Left cardiac atrium (tissue), 4 donors: ENCODE data around the gene WIPF1. TPM values are rescaled to one million over a fixed set of nuclear protein-coding genes. Genes with fewer than 3 reads are reported as not detected.
"Not testable (repeated sequence)": the region's sequence is repeated elsewhere in the genome, so short reads cannot be mapped to it uniquely, and the experiment has no call there.

Experiments
- ATAC-seq, 2 donors: fragments of 200-7000 bp; cut with Tn5 transposase; one replicate each; pipeline ENCODE4 v1.9.1; 2020; ENCODE audit warnings: mild to moderate bottlenecking in 2 of 2, moderate library complexity in 2 of 2
- DNase-seq: peaks from one replicate; pipeline ENCODE4 v3.0.0-alpha.2; 2020
- intact Hi-C, 2 donors: fragments of 100-400 bp; cut with DNase I; formaldehyde crosslinking; loops; one replicate each; pipeline versions ENCODE4 v1.14.1 to v1.15.1; 2022 to 2023
- total RNA-seq, 2 donors: library from RNA; stranded (reverse); fragmentation: NEBNext Ultra II Directional; extraction: Animal tissue kit (Norgen Biotek cat#: 25700); gene quantifications; one replicate each; pipeline ENCODE4 v1.2.1, GENCODE V29; 2021
- donor health status: DM: no; HTN: yes; CAD: no.
- donor health status: DM: no; HTN: yes; CAD: no; lungs with severe emphysema.
- donor health status: DM: yes; HTN: yes; CAD: no.
- donor health status: Dilated cardiomyopathy.

WIPF1 gene
- total RNA-seq, 2 donors from 2014 or later, result 25.1 to 29.9 TPM

- DNase-seq, result no peak
- no peak for ATAC-seq
- intact Hi-C loops, result no loop called here
Observed at GRCh38 chr2:174555998-174556397, 41.6 kb downstream of the WIPF1 start.

- ATAC-seq (no peak), DNase-seq (no peak)
- intact Hi-C loops, result no loop called here
Observed at GRCh38 chr2:174554529-174555150, 43.0 kb downstream of the WIPF1 start.

GRCh38 chr2:174553811-174554493 is 43.7 kb downstream of the WIPF1 start:
- ATAC-seq (no peak), DNase-seq (no peak)
- intact Hi-C loops, result no loop called here

- DNase-seq, result no peak
- ATAC-seq, result no peak
- intact Hi-C loops, result no loop called here
Observed at GRCh38 chr2:174552880-174553279, 44.7 kb downstream of the WIPF1 start.

- intact Hi-C loops, result no loop called here
- ATAC-seq (no peak), DNase-seq (no peak)
Observed at GRCh38 chr2:174551697-174552096, 45.9 kb downstream of the WIPF1 start.

GRCh38 chr2:174548646-174549045 is 49.0 kb downstream of the WIPF1 start:
- DNase-seq, intact Hi-C loops, ATAC-seq: not testable (repeated sequence)

- intact Hi-C loops, ATAC-seq, DNase-seq: not testable (repeated sequence)
Observed at GRCh38 chr2:174548021-174548420, 49.6 kb downstream of the WIPF1 start.

- intact Hi-C loops, result no loop called here
- peak; percentile 38 to 56 for ATAC-seq
- DNase-seq, result no peak
Observed at GRCh38 chr2:174546519-174547506, 50.8 kb downstream of the WIPF1 start.

- ATAC-seq, result no peak
- intact Hi-C loops, result no loop called here
Observed at GRCh38 chr2:174545240-174545639, 52.4 kb downstream of the WIPF1 start.

GRCh38 chr2:174544802-174545201 is 52.8 kb downstream of the WIPF1 start:
- intact Hi-C loops, result loop anchor here in 1 of 2 donors (5.0 kb wide), 1 partner anchor 78 kb away; no protein-coding TSS in a partner anchor
- ATAC-seq (no peak), DNase-seq (no peak)

More at GRCh38 chr2:174545240-174545639, 52.4 kb downstream of the WIPF1 start:
- DNase-seq, result no peak

GRCh38 chr2:174544156-174544555 is 53.4 kb downstream of the WIPF1 start:
- intact Hi-C loops, result loop anchor here in 1 of 2 donors (5.0 kb wide), 1 partner anchor 77 kb away; no protein-coding TSS in a partner anchor
- ATAC-seq, result peak in 1 of 2 donors; percentile 37
- no peak for DNase-seq

GRCh38 chr2:174540893-174541292 is 56.7 kb downstream of the WIPF1 start:
- intact Hi-C loops, result loop anchor here in 1 of 2 donors (5.0 kb wide), 1 partner anchor 74 kb away; no protein-coding TSS in a partner anchor
- ATAC-seq, result no peak

GRCh38 chr2:174535757-174536703 is 61.6 kb downstream of the WIPF1 start:
- intact Hi-C loops, result no loop called here
- ATAC-seq, result no peak
- DNase-seq, result no peak

More at GRCh38 chr2:174540893-174541292, 56.7 kb downstream of the WIPF1 start:
- no peak for DNase-seq

- intact Hi-C loops, result no loop called here
- ATAC-seq, result no peak
Observed at GRCh38 chr2:174535083-174535482, 62.5 kb downstream of the WIPF1 start.

GRCh38 chr2:174529916-174530315 is 67.7 kb downstream of the WIPF1 start:
- ATAC-seq (peak in 1 of 2 donors; percentile 49), DNase-seq (no peak)
- intact Hi-C loops, result loop anchor here in 1 of 2 donors (10.0 kb wide), 1 partner anchor 65 kb away; no protein-coding TSS in a partner anchor

More at GRCh38 chr2:174535083-174535482, 62.5 kb downstream of the WIPF1 start:
- no peak for DNase-seq

GRCh38 chr2:174527959-174528358 is 69.6 kb downstream of the WIPF1 start:
- intact Hi-C loops, result loop anchor here in 1 of 2 donors (10.0 kb wide), 1 partner anchor 63 kb away; no protein-coding TSS in a partner anchor
- ATAC-seq (no peak), DNase-seq (no peak)

- no peak for DNase-seq
- intact Hi-C loops, result loop anchor here in 1 of 2 donors (10.0 kb wide), 1 partner anchor 62 kb away; no protein-coding TSS in a partner anchor
- no peak for ATAC-seq
Observed at GRCh38 chr2:174527101-174527721, 70.4 kb downstream of the WIPF1 start.
